HG03354 (cell line): Measurements from ENCODE around the gene UBE2K.
"Not testable (repeated sequence)": the region's sequence is repeated elsewhere in the genome, so short reads cannot be mapped to it uniquely, and the experiment has no call there.

Source experiments
- ATAC-seq: cut with Tn5 transposase; IDR thresholded peaks from one replicate; pipeline ENCODE4 v1.9.1; 2021; ENCODE audit warnings: mild to moderate bottlenecking; ENCODE audit not compliant: unreplicated experiment, poor library complexity, severe bottlenecking

UBE2K gene

DNA sequence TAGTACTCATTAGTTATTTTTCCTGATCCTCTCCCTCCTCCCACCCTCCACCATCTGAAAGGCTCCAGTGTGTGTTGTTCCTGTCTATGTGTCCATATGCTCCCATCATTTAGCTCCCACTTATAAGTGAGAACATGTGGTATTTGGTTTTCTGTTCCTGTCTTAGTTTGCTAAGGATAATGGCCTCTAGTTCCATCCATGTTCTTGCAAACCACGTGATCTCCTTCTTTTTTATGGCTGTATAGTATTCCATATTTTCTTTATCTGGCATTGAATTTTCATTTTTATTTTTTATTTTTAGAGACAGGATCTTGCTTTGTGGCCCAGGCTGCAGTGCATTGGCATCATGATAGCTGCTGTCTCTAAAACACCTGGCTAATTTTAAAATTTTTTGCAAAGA lies 11.9 kb upstream of the UBE2K start:
- no peak for ATAC-seq

DNA sequence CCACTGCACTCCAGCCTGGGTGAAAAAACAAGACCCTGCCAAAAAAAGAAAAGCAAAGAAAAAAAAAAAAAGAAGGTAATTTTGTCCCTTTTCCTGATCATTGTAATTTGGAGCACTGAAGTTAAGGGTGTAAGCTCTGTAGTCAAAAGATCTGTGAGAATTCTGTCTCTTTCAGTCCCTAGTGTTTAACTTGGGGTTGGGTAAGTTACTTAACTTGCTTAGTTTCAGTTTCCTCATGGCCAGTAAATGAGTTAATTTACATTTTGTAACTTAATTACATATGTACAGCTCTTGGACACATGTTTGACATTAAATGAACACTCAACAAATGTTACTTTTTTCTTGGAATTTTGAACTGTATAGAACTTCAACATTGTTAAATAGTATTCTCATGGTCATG lies 10.9 kb upstream of the UBE2K start:
- no peak for ATAC-seq

DNA sequence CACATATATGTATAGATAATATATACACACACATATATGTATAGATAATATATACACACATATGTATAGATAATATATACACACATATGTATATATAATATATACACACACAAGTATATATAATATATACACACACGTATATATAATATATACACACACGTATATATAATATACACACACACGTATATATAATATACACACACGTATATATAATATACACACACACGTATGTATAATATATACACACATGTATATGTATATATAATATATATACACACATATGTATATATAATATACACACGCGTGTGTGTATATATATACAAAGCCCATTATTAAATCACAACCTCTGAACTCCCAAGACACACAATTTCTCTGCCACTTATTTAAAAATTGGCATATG lies 8.0 kb upstream of the UBE2K start:
- no peak for ATAC-seq

DNA sequence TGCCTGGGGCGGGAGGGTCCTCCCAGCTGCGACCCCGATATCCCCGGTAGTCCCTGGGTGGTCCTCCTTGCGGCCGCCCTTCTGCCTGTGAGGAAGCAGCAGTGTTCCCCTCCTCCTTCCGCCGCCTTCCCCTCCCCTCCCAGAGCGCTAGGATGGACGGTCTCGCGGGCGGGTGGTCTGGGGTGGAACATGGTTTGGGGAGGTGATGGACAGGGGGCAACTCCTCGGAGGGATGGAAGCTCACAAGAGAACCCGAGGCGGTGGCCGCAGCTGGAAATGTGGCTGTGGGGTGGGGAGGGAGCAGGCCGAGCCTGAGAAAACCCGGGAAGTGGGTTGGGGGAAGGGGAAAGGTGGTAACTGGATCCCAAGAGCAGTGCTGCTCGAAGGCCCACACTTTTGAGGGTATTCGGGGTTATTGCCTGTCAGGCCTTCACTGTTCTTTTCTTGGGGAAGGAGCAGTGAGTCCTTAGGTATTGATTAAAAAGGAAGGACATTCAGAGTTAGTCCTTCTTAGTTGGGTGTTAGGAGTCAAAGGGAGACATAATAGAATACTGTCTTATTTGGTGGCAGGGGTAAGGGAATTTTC lies 581 bp downstream of the UBE2K start:
- ATAC-seq: peak; percentile 41

DNA sequence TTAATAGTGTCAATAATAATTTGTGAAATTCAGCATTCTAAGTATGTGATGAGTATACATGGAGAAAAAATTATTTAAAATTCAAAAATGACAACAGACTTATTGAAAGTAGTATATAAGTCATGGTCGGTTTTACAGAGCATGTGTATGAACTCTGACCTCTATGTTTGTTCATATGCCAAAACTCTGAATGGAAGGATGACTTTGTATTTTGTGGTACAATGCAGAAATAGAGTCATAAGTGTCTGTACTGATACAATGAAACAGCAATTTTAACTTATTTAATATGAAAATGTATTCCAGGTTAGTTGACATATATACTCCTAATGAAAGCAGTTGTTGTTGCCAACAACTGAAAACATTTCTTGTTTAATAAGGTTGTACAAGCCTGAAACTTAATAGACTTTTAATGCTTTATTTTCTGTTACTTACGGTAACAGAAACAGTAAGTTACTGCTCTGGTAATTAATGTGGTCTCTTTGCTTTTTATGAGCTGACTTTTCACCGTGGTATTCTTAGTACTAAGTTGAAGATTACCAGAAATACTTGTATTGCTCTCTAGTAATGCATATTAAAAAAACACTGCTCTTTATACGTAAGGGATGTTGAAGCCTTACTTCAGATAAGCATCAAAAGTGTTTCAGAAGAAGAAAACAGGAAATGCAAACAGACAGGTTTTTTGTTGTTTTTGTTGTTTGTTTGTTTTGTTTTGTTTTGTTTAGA lies 1.9 kb downstream of the UBE2K start:
- ATAC-seq: no peak

DNA sequence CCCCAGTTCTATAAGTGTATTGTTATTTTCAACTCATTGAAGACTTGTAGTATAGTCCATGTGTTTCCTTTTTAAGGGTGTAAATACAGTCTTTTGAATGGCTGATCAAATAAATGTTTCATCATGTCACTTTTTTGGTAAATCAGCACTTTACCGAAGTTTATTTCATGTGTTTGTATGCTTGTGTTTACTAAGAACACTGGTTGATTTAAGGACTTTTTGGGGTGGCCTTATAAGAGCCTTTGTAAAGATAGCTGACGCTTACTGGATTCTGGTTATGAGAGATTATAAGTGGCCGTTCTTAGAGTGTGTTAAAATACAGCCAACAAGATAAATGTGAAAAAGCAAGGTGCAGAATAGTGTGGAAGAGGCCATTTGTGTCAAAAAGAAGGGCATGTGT lies 2.6 kb downstream of the UBE2K start:
- ATAC-seq: no peak

DNA sequence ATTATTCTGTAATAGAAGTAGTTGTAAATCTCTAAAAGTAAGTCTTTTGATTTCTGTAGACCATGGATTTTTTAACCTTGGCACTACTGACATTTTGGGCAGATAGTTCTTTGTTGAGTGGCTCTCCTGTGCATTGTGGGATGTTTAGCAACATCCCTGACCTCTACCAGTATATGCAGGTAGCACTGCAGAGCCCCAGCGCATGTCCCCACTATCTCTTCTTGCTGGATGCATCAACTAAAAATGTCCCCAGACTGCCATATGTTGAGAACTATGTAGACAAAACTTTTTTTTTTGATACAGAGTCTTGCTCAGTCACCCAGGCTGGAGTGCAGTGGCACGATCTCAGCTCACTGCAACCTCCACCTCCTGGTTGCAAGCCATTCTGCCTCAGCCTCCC lies 4.8 kb downstream of the UBE2K start:
- no peak for ATAC-seq

DNA sequence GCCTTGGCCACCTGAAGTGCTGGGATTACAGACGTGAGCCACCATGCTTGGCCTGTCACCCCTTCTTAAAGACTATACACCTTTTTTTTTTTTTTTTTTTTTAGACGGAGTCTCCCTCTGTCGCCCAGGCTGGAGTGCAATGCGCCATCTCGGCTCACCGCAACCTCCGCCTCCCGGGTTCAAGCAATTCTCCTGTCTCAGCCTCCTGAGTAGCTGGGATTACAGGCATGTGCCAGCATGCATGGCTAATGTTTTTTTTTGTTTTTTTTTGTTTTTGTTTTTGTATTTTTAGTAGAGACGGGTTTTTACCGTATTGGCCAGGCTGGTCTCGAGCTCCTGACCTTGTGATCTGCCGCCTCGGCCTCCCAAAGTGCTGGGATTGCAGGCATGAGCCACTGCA lies 6.9 kb downstream of the UBE2K start:
- ATAC-seq: not testable (repeated sequence)

DNA sequence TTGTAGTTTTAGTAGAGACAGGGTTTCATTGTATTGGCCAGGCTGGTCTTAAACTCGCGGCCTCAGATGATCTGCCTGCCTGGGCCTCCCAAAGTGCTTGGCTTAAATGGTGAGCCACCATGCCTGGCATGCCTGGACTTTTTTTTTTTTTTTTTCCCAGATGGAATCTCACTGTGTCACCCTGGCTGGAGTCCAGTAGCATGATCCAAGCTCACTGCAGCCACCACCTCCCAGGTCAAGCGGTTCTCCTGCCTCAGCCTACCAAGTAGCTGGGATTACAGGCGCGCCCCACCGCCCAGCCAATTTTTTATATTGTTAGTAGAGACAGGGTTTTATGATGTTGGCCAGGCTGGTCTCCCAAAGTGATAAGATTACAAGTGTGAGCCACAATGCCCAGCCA lies 8.4 kb downstream of the UBE2K start:
- ATAC-seq: peak; percentile 15

DNA sequence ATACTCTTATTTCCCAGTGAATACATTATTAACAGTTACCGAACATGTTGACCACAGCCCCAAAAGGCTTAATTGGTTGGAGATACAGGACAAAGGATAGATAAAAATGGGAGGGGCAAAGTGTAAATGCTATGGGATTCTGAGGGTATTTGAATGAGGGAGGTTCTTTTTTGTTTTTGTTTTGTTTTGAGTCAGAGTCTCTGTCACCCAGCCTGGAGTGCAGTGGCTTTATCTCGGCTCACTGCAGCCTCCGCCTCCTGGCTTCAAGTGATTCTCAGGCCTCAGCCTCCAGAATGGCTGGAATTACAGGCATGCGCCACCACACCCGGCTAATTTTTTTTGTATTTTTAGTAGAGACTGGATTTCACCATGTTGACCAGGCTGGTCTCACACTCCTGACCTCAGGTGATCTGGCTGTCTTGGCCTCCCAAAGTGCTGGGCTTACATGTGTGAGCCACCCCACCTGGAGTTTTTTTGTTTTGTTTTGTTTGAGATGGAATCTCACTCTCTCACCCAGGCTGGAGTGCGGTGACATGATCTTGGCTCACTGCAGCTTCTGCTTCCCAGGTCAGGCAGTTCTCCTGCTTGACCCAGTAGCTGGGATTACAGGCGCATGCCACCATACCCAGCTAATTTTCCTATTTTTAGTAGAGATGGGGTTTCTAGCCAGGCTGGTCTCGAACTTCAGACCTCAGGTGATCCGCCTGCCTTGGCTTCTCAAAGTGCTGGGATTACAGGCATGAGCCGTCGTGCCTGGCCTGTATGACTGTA lies 9.0 kb downstream of the UBE2K start:
- ATAC-seq: peak; percentile 38

DNA sequence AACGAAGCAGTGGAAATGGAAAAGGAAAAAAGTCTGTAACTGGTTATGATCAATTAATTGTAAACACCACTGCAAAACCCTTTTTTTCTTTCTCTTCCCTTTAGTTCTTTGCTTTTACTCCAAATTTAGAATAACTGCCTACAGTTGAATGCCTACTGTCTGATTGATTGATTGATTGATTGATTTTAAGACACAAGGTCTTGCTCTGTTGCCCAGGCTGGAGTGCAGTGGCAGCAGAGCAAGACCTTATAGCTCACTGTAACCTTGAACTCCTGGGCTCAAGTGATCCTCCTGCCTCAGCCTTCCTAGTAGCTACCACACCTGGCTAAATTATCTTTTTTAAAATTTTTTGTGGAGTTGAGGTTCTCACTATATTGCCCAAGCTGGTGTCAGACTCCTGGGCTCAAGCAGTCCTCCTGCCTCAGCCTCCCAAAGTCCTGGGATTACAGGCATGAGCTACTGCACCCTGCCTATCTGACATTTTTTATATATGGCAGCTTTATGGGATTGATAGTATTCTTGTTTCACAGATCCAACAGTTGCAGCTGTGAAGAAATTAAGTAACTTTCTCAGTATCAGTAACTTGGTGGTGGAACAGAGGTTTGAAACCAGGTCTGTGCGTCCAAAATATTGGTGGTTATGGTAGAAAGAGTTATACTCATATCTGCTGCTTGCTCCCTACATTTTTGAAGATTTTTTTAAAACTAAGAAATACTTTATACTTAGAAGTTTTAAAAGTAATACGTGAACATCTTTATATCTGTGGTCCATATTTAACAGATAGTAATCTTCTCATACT lies 12.4 kb downstream of the UBE2K start:
- ATAC-seq: no peak

DNA sequence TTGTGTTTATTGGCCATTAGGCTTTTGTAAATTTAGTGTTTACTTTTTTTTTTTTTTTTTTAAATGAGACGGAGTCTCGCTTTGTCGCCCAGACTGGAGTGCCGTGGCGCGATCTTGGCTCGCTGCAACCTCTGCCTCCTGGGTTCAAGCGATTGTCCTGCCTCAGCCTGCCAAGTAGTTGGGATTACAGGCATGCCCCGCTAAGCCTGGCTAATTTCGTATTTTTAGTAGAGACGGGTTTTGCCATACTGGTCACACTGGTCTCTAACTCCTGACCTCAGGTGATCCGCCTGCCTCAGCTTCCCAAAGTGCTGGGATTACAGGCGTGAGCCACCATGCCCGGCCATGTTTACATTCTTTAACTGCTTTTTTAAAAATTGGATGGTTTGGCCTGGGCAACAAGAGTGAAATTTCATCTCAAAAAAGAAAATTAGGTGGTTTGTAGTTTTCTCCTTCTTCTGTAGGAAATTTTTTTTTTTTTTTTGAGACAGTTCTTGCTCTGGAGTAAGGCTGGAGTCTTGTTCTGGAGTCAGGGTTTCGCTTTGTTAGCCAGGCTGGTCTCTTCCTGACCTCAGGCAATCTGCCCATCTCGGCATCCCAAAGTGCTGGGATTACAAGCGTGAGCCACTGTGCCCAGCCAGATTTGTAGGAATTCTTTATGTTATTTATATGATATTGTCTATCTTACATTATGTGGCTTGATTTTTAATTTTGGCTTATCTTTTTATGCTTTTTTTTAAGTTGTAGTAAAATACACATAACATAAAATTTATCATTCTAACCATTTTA lies 15.1 kb downstream of the UBE2K start:
- no peak for ATAC-seq

DNA sequence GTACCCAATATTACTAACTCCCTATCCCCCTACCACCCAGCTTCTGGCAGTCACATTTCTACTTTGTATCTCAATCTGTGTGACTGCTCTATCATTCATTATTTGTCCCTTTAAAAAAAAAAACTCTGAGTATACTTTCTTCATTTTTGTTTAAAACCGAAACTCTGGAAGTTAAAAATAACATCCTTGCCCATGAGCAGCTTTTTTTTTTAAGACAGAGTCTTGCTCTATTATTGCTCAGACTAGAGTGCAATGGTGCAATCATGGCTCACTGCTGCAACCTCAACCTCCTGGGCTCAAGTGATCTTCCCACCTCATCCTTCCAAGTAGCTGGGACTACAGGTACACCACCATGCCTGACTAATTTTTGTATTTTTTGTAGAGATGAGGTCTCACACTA lies 15.8 kb downstream of the UBE2K start:
- no peak for ATAC-seq

DNA sequence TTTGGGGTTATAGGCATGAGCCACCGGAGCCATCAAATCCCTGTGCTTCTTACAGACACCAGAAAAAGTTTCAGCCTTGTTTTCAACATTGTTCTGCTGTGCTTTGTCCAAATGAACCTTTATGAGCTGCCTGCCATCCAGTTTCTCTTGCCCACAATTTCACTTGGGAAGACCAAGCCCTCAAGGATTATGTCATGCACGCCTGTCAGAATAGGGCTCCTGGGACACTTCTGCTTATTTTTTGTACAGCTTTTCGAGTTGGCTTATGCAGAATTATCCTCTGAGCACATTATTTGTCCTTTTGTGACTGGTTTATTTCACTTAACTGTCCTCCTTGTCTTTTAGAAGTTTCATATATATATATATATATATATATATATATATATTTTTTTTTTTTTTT lies 16.2 kb downstream of the UBE2K start:
- ATAC-seq: no peak

DNA sequence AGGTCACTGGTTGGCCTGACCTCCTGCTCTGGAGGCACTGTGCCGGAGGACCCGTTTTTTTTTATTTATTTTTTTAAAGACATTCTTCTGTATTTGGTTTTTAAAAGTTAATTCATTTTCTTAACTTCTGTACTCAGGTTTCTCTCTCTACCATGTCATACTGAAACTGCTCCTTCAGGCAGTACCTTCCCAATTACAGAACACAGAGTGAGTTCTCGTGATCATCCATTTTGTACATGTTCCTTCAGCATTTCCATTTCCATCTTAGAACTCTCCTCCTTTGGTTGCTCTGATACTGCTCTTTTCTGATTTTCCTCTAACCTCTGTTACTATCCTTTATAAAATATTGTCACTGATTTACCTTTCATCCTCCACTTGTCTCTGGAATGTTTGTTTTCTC lies 17.9 kb downstream of the UBE2K start:
- ATAC-seq: no peak

DNA sequence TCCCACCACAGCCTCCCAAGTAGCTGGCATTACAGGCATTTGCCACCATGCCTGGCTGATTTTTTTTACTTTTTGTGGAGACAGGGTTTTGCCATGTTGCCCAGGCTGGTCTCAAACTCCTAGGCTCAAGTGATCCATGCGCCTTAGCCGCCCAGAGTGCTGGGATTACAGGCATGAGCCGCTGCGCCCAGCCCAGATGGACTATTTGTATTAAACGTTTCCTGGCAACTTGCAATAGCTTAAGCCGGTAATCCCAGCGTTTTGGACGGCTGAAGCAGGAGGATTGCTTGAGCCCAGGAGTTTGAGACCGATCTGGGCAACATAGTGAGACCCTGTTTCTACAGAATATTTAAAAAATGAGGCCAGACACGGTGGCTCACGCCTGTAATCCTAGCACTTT lies 18.4 kb downstream of the UBE2K start:
- ATAC-seq: no peak

DNA sequence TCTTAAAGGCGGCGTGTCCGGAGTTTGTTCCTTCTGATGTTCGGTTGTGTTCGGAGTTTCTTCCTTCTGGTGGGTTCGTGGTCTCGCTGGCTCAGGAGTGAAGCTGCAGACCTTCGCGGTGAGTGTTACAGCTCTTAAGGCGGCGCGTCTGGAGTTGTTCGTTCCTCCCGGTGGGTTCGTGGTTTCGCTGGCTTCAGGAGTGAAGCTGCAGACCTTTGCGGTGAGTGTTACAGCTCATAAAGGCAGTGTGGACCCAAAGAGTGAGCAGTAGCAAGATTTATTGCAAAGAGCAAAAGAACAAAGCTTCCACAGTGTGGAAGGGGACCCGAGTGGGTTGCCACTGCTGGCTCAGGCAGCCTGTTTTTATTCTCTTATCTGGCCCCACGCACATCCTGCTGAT lies 19.8 kb downstream of the UBE2K start:
- ATAC-seq: not testable (repeated sequence)

DNA sequence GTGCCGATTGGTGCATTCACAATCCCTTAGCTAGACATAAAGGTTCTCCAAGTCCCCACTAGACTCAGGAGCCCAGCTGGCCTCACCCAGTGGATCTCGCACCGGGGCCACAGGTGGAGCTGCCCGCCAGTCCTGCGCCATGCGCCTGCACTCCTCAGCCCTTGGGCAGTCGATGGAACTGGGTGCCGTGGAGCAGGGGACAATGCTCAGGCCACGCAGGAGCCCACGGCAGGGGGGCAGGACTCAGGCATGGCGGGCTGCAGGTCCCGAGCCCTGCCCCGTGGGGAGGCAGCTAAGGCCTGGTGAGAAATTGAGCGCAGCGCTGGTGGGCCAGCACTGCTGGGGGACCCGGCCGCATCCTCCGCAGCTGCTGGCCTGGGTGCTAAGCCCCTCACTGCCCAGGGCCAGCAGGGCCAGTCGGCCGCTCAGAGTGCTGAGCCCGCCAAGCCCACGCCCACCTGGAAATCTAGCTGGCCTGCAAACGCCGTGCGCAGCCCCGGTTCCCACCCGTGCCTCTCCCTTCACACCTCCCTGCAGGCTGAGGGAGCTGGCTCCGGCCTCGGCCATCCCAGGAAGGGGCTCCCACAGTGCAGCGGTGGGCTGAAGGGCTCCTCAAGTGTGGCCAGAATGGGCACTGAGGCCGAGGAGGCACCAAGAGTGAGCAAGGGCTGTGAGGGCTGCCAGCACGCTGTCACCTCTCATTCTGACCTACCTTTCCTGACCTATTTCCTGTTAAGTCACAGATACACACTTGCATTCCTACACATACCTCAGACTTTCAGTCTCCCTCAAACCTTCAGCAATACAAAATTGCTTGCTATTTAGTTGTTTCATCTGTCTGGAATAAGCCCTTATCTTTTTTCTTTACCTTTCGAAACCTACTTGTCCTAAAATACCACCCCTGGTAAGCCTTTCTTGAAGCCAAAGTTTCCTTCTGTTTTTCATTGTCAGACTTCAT lies 20.7 kb downstream of the UBE2K start:
- no peak for ATAC-seq
